Suprapubic skin (tissue), 4 donors: ENCODE measurements around the gene ZNF22.

ENCODE experiments used
- EP300 ChIP-seq: sonication (generic); formaldehyde crosslinking; IDR thresholded peaks from one replicate; pipeline ENCODE4 v1.6.1; 2017; ENCODE audit warnings: antibody characterized with exemption
- POLR2A ChIP-seq, 2 donors: fragments of 450-650 bp; IDR thresholded peaks; one replicate each; pipeline ENCODE4 v1.6.1; 2017; ENCODE audit warnings: antibody characterized with exemption in 2 of 2, mild to moderate bottlenecking in 2 of 2, moderate library complexity in 2 of 2
- POLR2AphosphoS5 ChIP-seq, 3 donors: sonication (generic); formaldehyde crosslinking; IDR thresholded peaks; one replicate each; pipeline ENCODE4 v1.6.1; 2017; ENCODE audit warnings: antibody characterized with exemption in 3 of 3
- TF ChIP-seq, protein P1 (sequence below), 2 donors: fragments of 200-600 bp in 1 of 2; fragments of 450-650 bp in 1 of 2; sonication (generic) in 1 of 2; IDR thresholded peaks; one replicate each; pipeline ENCODE4 v1.5.1; 2016 to 2019; ENCODE audit warnings: antibody characterized with exemption in 2 of 2, mild to moderate bottlenecking in 1 of 2, moderate library complexity in 1 of 2

DNA sequence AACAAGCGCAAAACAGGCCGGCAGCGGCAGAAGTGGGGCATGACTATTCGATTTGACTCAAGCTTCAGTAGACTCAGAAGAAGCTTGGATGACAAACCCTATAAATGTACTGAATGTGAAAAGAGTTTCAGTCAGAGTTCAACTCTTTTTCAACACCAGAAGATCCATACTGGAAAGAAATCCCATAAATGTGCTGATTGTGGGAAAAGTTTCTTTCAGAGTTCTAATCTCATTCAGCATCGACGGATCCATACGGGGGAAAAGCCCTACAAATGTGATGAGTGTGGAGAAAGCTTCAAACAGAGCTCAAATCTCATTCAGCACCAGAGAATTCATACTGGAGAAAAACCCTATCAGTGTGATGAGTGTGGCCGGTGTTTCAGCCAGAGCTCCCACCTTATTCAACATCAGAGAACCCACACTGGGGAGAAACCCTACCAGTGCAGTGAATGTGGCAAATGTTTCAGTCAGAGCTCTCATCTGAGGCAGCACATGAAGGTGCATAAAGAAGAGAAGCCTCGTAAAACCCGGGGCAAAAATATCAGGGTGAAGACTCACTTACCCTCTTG is 2.8 kb downstream of the ZNF22 start:
- no peak for TF ChIP-seq POLR2AphosphoS5 (IDR thresholded peaks at IDR 0.05)
- TF ChIP-seq, protein P1, sequence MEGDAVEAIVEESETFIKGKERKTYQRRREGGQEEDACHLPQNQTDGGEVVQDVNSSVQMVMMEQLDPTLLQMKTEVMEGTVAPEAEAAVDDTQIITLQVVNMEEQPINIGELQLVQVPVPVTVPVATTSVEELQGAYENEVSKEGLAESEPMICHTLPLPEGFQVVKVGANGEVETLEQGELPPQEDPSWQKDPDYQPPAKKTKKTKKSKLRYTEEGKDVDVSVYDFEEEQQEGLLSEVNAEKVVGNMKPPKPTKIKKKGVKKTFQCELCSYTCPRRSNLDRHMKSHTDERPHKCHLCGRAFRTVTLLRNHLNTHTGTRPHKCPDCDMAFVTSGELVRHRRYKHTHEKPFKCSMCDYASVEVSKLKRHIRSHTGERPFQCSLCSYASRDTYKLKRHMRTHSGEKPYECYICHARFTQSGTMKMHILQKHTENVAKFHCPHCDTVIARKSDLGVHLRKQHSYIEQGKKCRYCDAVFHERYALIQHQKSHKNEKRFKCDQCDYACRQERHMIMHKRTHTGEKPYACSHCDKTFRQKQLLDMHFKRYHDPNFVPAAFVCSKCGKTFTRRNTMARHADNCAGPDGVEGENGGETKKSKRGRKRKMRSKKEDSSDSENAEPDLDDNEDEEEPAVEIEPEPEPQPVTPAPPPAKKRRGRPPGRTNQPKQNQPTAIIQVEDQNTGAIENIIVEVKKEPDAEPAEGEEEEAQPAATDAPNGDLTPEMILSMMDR (IDR thresholded peaks at IDR 0.05), result no peak
- TF ChIP-seq EP300, result no peak
- TF ChIP-seq POLR2A (IDR thresholded peaks at IDR 0.05), result no peak
